CD4-positive, alpha-beta T cell treated with Interleukin-17A for 1 hour (primary cell): ENCODE measurements around the gene RASA4.
A peak's percentile ranks its signal among the peaks of the same experiment; 100 is the strongest.
"Not testable (repeated sequence)": the region's sequence is repeated elsewhere in the genome, so short reads cannot be mapped to it uniquely, and the experiment has no call there.

ENCODE experiments used
- DNase-seq: peaks from one replicate; pipeline ENCODE4 v3.0.0-alpha.2; 2020

Gene RASA4

GRCh38 chr7:102616507-102617125 is at the start of gene RASA4:
Gene RASA4 (minus strand): TSS chr7:102616756. CDS start chr7:102616689, 67 bp downstream.
- DNase-seq: peak; percentile 53

GRCh38 chr7:102664765-102665164 is 48.2 kb upstream of the RASA4 start:
- DNase-seq: not testable (repeated sequence)

GRCh38 chr7:102649924-102650323 is 33.4 kb upstream of the RASA4 start, which contains the start of gene SPDYE2B:
Gene SPDYE2B (plus strand): TSS chr7:102650319. CDS start chr7:102652349, 2,030 bp downstream.
- DNase-seq: not testable (repeated sequence)

GRCh38 chr7:102647813-102648212 is 31.3 kb upstream of the RASA4 start:
- not testable (repeated sequence) for DNase-seq

GRCh38 chr7:102643404-102643803 is 26.8 kb upstream of the RASA4 start:
- DNase-seq: not testable (repeated sequence)

GRCh38 chr7:102642691-102643090 is 26.1 kb upstream of the RASA4 start, which contains the start of gene UPK3BL1:
Gene UPK3BL1 (minus strand): TSS chr7:102642791. CDS start chr7:102642741, 50 bp downstream.
- not testable (repeated sequence) for DNase-seq

GRCh38 chr7:102638848-102639247 is 22.3 kb upstream of the RASA4 start:
- DNase-seq: not testable (repeated sequence)

GRCh38 chr7:102636956-102637355 is 20.4 kb upstream of the RASA4 start:
- DNase-seq: not testable (repeated sequence)

GRCh38 chr7:102635354-102635753 is 18.8 kb upstream of the RASA4 start:
- DNase-seq: not testable (repeated sequence)

- not testable (repeated sequence) for DNase-seq
These were observed 17.7 kb upstream of the RASA4 start for GRCh38 chr7:102634299-102634698.

GRCh38 chr7:102630622-102631021 is 14.1 kb upstream of the RASA4 start:
- not testable (repeated sequence) for DNase-seq

- not testable (repeated sequence) for DNase-seq
These were observed 10.8 kb upstream of the RASA4 start for GRCh38 chr7:102627271-102627904.

- DNase-seq: not testable (repeated sequence)
These were observed 1.6 kb upstream of the RASA4 start for GRCh38 chr7:102618122-102618521.

- DNase-seq: not testable (repeated sequence)
These were observed 626 bp downstream of the RASA4 start for GRCh38 chr7:102615930-102616329.

GRCh38 chr7:102614873-102615272 is 1.7 kb downstream of the RASA4 start:
- not testable (repeated sequence) for DNase-seq

GRCh38 chr7:102614346-102614697 is 2.2 kb downstream of the RASA4 start:
- not testable (repeated sequence) for DNase-seq

- not testable (repeated sequence) for DNase-seq
These were observed 2.8 kb downstream of the RASA4 start for GRCh38 chr7:102613575-102614345.

- not testable (repeated sequence) for DNase-seq
These were observed 4.8 kb downstream of the RASA4 start for GRCh38 chr7:102611675-102612325.

- not testable (repeated sequence) for DNase-seq
These were observed 5.4 kb downstream of the RASA4 start for GRCh38 chr7:102611013-102611674.

- not testable (repeated sequence) for DNase-seq
These were observed 6.1 kb downstream of the RASA4 start for GRCh38 chr7:102610441-102610840.

- DNase-seq: not testable (repeated sequence)
These were observed 6.8 kb downstream of the RASA4 start for GRCh38 chr7:102609734-102610133.

GRCh38 chr7:102606848-102607247 is 9.7 kb downstream of the RASA4 start:
- not testable (repeated sequence) for DNase-seq
